ENCODE data around the gene KRTAP4-8.
"Not testable (repeated sequence)": the region's sequence is repeated elsewhere in the genome, so short reads cannot be mapped to it uniquely, and the experiment has no call there.

Gene KRTAP4-8

DNA sequence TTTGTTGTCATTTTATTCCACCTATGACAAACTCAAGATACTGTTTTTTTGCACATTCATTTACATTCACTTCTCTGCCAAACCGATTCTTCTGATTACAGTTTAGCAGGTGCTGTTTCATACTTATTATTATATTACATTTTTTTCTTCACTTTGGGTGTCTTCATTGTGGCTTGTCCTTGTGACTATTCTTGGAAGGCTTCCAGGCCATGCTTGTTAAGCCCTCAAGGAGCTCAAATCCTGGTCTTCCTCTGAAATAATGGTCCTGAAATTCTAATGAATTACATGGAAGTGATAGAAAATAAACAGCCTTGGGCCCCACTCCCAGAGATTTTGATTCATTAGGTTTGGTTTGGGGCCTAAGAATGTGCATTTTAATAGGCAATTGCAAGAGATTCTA is 33.6 kb downstream of the KRTAP4-8 start:
- no peak for DNase-seq

GRCh38 chr17:41063449-41063848 is 34.5 kb downstream of the KRTAP4-8 start:
- DNase-seq = no peak

- no peak for DNase-seq
Observed at GRCh38 chr17:41061964-41062363, 36.0 kb downstream of the KRTAP4-8 start.

DNA sequence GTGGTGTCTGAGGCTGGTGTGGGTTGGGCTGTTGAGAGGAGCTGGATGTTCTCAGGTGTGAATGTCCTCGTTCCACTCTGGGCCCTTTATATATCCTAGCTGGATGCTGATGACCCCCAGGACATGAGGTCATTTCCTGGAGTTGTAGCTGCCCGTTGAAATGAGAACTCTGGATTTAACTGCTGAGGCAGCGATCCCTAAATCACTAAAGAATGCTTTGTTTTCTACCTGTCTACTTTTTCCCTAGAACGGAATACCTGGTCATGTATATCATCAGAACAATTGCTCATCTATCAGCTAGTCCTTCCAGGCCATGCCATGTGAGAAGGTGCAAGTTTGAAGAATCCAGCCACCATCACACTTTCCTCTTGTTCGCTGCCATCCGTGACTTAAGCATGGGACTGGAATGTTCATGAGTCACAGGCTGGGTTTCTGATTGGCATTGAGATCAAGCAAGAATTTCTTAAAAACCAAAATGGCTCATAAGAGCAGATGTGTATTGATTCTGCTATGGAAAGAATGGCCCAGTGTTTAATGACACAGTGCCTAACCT is 37.8 kb downstream of the KRTAP4-8 start, which contains the start of gene KRTAP2-3:
Gene KRTAP2-3 (minus strand): TSS at position 63 of the 553 bp plus-strand sequence. CDS start 64 bp downstream, outside the sequence.
- no peak for DNase-seq

- not testable (repeated sequence) for DNase-seq
Observed at GRCh38 chr17:41059276-41060051, 38.5 kb downstream of the KRTAP4-8 start.

- no peak for DNase-seq
Observed at GRCh38 chr17:41058741-41059140, 39.2 kb downstream of the KRTAP4-8 start.

DNA sequence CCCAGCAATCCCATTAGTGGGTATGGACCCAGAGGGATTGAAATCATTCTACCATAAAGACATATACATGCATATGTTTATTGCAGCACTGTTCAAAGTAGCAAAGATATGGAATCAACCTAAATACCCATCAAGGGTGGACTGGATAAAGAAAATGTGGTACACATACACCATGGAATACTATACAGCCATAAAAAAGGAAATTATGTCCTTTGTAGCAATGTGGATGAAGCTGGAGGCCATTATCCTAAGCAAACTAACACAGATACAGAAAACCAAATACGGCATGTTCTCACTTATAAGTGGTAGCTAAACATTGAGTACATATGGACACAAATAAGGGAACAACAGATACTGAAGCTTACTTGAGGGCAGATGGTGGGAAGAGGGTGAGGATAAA is 40.4 kb downstream of the KRTAP4-8 start:
- DNase-seq = no peak

GRCh38 chr17:41055130-41055529 is 42.8 kb downstream of the KRTAP4-8 start, which contains the start of gene KRTAP2-2:
Gene KRTAP2-2 (minus strand): TSS chr17:41055230. CDS start chr17:41055211, 19 bp downstream.
- DNase-seq = not testable (repeated sequence)

DNA sequence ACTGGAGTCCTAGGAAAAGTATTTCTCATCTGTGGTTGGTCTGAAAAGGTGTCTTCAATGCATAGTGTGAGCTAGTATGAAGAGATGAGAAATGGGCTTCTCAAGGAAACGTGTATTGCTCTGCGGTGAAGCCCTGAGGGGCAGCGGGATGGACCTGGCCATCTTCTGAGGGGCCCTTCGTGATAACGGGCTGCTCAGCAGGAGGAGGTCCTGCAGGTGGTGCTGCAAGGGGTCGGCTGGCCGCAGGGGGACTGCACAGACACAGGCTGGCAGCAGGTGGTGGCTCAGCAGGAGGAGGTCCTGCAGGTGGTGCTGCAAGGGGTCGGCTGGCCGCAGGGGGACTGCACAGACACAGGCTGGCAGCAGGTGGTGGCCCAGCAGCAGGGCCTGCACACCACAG is 43.4 kb downstream of the KRTAP4-8 start:
- not testable (repeated sequence) for DNase-seq

- no peak for DNase-seq
Observed at GRCh38 chr17:41054025-41054424, 43.9 kb downstream of the KRTAP4-8 start.

DNA sequence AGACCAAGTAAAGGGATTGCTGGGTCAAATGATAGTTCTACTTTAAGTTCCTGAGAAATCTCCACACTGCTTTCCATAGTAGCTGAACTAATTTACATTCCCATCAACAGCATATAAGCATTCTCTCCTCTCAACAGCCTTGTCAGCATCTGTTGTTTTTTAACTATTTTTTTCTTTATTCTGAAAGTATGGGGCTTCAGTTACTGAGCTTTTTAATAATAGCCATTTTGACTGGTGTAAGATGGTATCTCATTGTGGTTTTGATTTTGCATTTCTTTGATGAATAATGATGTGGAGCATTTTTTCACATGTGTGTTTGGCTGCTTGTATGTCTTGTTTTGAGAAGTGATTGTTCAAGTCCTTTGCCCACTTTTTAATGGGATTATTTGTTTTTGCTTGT is 45.4 kb downstream of the KRTAP4-8 start:
- no peak for DNase-seq

DNA sequence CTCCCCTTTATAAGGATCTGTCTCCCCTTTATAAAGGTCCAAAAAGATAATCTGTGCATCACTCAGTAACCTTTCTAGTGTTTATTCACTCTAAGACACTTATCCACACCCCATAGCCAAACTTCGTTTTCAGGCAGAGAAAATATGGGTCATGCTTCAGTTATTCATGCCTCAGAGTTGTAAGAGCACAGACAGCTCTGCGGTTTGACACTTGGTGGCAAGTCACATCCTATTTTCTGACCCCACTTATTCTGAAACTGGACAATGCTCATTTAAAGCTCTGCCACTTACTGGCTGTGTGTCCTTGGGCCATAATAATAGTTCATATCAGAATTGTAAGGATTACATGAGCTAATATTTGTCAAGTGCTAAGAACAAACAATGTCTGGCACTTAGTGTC is 48.8 kb downstream of the KRTAP4-8 start:
- DNase-seq = no peak

GRCh38 chr17:41048441-41048840 is 49.5 kb downstream of the KRTAP4-8 start:
- no peak for DNase-seq
